ENCODE results near the gene RPS6KA5. TPM values are rescaled to one million over a fixed set of nuclear protein-coding genes. Genes with fewer than 3 reads are reported as not detected.

The RPS6KA5 gene
- total RNA-seq, 1 donor from 2014 or later, result 11.9 TPM

DNA sequence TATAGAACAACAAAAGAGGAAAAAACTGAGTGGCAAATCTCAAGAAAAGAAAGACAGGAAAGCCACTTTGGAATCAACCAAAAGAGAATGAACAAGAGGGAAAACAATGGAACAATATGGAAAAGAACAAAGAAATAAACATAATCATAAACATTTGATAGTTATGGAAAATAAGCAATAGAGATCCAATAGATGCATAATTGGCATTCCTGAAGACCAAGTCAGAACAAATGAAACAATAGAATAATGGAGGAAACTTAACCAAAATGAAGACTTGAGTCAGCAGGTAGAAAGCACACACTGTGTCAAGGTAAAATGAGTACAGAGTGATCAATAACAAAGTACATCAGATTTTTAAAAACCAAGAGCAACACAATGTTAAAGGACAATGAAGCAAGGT lies 10.1 kb upstream of the RPS6KA5 start:
- intact Hi-C loops (cut with micrococcal nuclease), result no loop called here

DNA sequence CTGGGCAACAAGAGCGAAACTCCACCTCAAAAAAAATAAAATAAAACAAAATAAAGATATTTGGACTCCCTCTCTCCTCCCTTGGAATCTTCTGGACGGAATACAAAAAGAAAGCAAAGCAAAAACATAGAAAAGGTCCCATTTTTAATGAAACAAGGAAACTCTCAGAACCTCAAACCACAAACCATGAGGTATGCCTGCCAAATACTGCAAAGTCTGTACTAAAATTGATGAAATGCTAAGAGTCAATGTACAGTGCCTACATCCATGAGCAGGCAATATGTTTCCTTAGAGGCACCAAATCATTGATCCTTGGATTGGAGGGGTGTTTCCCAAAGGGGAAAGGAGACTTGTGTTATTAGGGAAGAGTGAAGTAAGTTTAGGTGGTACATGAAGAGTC lies 8.2 kb upstream of the RPS6KA5 start:
- intact Hi-C loops (cut with micrococcal nuclease), result no loop called here

More for the DNA sequence above, 10.1 kb upstream of the RPS6KA5 start:
- DNase-seq (no peak), ATAC-seq (no peak)

DNA sequence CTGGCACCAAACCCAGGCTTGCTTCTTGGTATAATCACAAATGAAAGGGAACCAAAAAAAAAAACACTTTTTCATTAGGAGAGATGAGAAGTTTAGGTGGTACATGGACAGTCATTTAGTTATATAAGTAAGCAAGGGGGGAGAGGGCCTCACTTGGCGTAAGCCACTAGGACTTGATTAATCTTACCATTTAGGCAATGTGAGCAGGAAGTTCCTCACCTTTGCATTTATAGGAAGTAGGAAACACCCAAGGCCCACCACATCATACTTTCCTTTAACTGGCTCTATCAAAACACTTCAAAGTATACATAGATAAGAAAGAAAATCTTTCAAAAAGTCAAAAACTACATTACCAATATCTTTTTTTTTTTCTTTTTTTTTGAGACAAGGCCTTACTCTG lies 6.7 kb upstream of the RPS6KA5 start:
- ATAC-seq, result no peak
- no peak for DNase-seq
- intact Hi-C loops (cut with micrococcal nuclease), result no loop called here

More for the DNA sequence above, 8.2 kb upstream of the RPS6KA5 start:
- DNase-seq (no peak), ATAC-seq (no peak)

DNA sequence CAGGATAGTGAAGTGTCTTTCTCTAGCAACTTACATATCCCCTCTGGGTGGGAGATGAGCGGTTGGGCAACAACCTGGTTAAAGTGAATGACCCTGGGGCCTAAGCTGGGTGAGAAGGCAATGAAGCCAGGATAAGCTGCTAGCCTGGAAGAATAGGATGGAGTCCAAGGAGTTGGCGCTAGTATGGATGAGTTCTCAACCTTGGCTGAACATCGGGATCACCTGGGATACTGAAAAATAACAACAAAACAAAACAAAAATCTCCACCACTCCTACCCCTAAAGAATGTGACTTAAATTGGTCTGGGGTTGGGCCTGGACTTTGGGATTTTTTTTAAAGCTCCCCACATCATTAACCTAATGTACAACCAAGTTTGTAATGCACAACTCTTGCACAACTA lies 4.8 kb upstream of the RPS6KA5 start:
- no peak for ATAC-seq
- DNase-seq, result no peak
- intact Hi-C loops (cut with micrococcal nuclease), result no loop called here

- intact Hi-C loops (cut with micrococcal nuclease), result no loop called here
- DNase-seq (no peak), ATAC-seq (no peak)
These were observed 2.7 kb upstream of the RPS6KA5 start for GRCh38 chr14:91063119-91063518.

- DNase-seq (no peak), ATAC-seq (no peak)
- intact Hi-C loops (cut with micrococcal nuclease), result no loop called here
These were observed 2.2 kb upstream of the RPS6KA5 start for GRCh38 chr14:91062600-91062999.

DNA sequence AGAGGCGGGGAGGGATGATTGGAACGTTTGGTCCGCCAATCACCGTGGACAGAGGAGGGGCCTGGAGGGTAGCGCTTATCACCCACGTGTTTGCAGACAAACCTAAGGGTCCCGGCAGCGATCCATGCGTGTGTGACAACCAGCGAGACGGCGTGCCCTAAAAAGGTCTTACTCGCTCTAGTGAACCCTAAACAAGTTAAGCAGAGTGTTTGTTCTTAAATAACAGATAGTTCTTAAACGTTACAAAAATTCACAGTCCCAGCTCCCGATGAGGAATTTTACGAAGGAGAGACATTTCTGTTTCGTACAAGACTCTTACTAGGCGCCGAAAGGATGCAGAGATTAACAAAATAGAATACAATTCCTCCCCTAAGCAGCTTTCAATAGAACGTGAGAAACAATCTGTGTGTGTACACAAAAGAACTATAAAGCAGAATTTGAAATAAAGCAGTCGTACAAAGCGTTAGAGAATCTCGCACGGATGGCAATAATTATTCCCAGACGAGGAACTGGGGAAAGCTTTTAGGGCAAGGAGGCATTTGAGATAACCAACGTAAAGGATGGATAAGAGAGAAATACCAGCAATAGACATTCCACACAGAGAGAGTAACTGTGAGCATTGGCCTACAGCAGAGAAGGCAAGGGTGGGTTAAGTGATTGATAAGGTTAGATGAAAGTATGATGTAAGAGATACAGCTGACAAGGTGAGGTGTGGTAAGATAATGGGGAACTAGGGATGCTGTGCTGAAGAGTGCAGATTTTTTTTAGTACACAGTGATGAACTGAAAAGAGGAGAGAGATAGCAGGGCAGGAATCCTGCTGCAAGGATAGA lies 831 bp upstream of the RPS6KA5 start:
- DNase-seq (no peak), ATAC-seq (no peak)
- intact Hi-C loops (cut with micrococcal nuclease), result no loop called here

GRCh38 chr14:91059576-91060350 lies 678 bp downstream of the RPS6KA5 start:
- DNase-seq (no peak), ATAC-seq (peak; percentile 65)
- intact Hi-C loops (cut with micrococcal nuclease), result loop anchor here (10.0 kb wide), 1 partner anchor 145 kb away; no protein-coding TSS in a partner anchor

DNA sequence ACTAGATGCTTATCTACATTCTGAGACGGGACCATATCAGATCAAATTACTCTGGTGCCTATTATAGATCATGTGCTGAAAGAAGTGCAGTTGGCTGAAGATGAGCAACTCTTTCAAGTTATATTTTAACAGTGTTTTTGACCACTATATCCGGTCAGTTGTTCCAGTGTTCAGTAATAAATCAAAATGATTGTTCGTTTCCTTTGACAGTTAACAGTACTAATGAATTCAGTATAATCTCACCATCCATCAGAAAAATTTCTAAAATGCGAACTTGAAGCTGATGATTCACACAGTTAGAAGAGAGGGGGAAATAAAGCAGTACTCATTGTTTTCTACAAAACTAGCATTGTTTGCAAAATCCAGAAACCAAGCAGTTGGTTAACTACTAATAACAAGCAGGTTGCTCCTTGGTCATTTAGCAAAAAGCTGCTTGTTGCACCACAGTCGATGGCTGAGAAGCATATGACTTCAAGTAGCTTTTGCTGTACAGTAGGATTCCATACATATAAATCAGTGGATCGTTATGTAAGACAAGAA lies 2.3 kb downstream of the RPS6KA5 start:
- ATAC-seq (no peak), DNase-seq (no peak)
- intact Hi-C loops (cut with micrococcal nuclease), result loop anchor here (10.0 kb wide), 1 partner anchor 143 kb away; no protein-coding TSS in a partner anchor

- ATAC-seq (no peak), DNase-seq (no peak)
- intact Hi-C loops (cut with micrococcal nuclease), result loop anchor here (10.0 kb wide), 1 partner anchor 142 kb away; no protein-coding TSS in a partner anchor
These were observed 4.1 kb downstream of the RPS6KA5 start for GRCh38 chr14:91056361-91056760.

DNA sequence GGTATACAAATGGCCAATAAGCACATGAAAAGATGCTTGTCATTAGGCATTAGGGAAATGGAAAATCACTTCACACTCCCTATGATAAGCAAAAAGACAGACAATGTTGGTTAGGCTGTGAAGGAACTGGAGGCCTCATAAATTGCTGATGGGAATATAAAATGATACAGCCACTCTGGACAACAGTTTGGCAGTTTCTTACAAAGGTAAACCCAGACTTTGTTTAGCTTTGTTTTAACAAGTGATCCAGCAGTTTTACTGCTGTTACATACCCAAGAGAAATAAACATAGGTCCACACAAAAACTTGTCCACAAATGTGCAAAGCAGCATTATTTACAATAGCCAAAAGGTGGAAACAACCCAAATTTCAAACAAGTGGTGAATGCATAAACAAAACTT lies 5.4 kb downstream of the RPS6KA5 start:
- intact Hi-C loops (cut with micrococcal nuclease), result loop anchor here (10.0 kb wide), 1 partner anchor 140 kb away; no protein-coding TSS in a partner anchor
- DNase-seq (no peak), ATAC-seq (no peak)

- no peak for ATAC-seq
- intact Hi-C loops (cut with micrococcal nuclease), result no loop called here
- no peak for DNase-seq
These were observed 11.8 kb downstream of the RPS6KA5 start for GRCh38 chr14:91048676-91049075.

DNA sequence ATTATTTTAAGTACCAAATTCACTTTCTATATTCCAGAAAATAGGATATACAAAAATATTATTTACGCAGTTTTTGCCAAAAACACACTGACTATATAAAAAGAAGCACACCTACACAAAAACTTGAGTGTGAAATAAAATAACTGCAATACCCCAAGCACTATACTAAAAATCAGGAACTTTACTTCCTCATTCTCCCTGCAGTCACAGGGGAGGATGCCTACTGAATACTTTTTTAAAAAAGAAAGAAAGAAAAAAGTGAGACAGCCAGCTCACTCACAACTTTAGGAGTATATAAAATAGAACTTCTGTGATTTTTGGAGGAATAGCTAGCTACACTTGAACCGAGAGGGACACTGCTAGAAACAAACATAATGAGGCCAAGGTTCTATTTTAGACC lies 12.2 kb downstream of the RPS6KA5 start:
- intact Hi-C loops (cut with micrococcal nuclease), result no loop called here
- DNase-seq (no peak), ATAC-seq (no peak)

- ATAC-seq, result no peak
- intact Hi-C loops (cut with micrococcal nuclease), result no loop called here
- no peak for DNase-seq
These were observed 13.2 kb downstream of the RPS6KA5 start for GRCh38 chr14:91047174-91047753.

- DNase-seq (no peak), ATAC-seq (no peak)
- intact Hi-C loops (cut with micrococcal nuclease), result no loop called here
These were observed 13.9 kb downstream of the RPS6KA5 start for GRCh38 chr14:91046488-91047072.

DNA sequence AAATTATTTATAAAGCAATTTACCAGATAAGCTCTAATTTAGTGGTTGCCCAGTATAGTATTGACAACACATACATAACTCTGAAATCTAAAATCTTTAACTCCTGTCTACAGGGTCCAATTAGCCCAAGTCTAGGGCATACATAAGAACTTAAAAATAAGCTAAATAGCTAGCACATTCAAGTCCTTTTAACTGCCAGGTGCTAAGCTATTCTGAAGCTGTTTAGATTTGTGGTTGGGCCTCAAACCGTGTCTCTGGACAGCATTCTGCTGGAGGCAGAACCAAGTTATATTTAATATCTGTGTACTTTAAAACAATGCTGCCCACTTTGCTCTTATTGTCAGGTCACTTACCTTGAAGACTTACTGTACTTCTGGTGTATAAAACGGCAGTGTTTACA lies 19.0 kb downstream of the RPS6KA5 start:
- no peak for DNase-seq
- intact Hi-C loops (cut with micrococcal nuclease), result no loop called here
- no peak for ATAC-seq

DNA sequence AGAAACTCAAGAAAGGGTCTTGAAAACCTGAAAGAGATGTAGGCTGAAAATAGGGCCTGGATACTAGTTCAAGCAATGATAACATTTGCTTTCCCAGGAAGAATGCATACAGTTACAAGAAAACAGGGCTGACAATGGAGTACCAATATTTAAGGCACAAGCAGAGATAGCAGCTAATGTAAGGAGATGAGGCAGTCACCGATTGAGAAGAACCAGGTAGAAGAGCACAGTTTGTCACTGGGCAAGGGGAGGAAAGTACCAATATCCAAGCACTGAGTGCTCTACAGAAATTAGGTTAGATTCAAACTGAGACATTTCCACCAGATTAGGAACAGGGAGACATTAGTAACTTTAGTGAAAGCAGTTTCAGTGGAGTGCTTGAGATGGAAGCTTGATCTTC lies 19.9 kb downstream of the RPS6KA5 start:
- DNase-seq, result no peak
- no peak for ATAC-seq
- intact Hi-C loops (cut with micrococcal nuclease), result no loop called here

DNA sequence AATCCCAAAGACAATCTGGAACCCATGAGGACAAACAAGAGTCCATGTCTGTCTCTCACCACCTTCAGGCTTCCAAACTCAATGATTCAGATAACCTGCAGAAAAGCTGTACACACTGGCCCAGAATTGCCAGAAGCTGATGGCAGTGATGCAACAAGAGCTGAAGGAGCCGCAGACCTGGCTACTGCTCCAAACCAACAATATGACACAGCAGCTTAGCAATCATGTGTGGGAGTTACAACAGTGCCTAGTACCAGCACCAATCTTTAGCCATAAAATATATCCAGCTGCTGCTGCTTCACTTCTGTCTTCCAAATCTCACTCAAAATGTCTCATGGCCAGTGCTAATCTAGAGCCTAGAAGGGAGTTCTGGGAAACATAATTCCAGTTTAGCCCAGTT lies 22.0 kb downstream of the RPS6KA5 start:
- no peak for DNase-seq
- intact Hi-C loops (cut with micrococcal nuclease), result no loop called here
- ATAC-seq, result no peak

- intact Hi-C loops (cut with micrococcal nuclease), result no loop called here
- ATAC-seq, result no peak
- no peak for DNase-seq
These were observed 23.5 kb downstream of the RPS6KA5 start for GRCh38 chr14:91036741-91037469.

Measured in left ventricle myocardium superior (tissue), 1 donor.